Measurements from ENCODE around the gene ARSG. TPM values are rescaled to one million over a fixed set of nuclear protein-coding genes. Genes with fewer than 3 reads are reported as not detected.

The ARSG gene
- total and polyA plus RNA-seq, 2 donors (not counting 3 experiments of a cell fraction or from before 2014, with no cell fraction given), result 3.9 to 7.0 TPM

DNA sequence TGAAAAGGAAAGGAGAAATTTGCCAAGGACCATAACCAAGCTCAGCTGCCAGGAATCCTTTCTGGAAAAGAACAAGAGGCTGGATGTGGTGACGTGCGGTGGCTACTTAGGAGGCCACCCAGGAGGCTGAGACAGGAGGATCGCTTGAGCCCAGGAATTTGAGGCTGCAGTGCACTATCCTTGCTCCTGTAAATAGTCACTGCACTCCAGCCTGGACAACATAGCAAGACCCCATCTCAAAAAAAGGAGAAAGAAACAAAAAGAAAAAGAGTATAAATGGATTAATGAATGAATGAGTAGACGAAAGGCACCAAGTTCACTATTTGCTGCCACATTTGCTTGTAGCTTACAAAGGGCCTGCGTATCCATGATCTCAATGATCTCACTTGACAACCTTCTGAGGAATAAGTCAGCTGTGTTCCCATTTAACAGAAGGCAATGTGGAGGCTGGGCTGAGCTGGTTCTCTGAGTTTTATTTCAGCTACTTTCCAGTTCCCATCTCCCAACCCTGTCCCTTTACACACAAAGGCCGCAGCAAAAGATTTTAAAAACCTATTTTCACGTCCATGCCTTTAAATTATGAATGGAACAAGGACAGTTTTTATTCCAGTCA is 29.8 kb downstream of the ARSG start:
- no peak overlapping the region for H3K9ac ChIP-seq (replicated peaks; ENCODE audit: extremely low read depth, insufficient read depth, low read length)
- no peak overlapping the region for H3K4me3 ChIP-seq (replicated peaks in 1 of 3; ENCODE audit: insufficient read depth in 1 of 3, low read depth in 1 of 3, low read length in 3 of 3)
- H4K20me1 ChIP-seq (replicated peaks; ENCODE audit: control insufficient read depth, extremely low read depth, insufficient read depth, low read length), result no peaks in the 10 kb centered on the region
- POLR2A ChIA-PET, result no interaction called here
- H3K4me2 ChIP-seq (ENCODE audit: insufficient read depth, low read length), result no peak overlapping the region
- no peak for FAIRE-seq
- intact Hi-C loops (cut with micrococcal nuclease) (no loop called here), dilution Hi-C loops (cut with MboI; ENCODE audit: extremely low pct_ligation_motif_present, low sequenced_read_pairs) (no loop called here)
- CTCF ChIA-PET, result interaction anchor here (1.6 kb wide), 1 partner anchor 16 kb away, joined by 3 read pairs; no protein-coding TSS in a partner anchor
- TF ChIP-seq, protein P1, sequence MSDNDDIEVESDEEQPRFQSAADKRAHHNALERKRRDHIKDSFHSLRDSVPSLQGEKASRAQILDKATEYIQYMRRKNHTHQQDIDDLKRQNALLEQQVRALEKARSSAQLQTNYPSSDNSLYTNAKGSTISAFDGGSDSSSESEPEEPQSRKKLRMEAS (IDR thresholded peaks at IDR 0.05; ENCODE audit: insufficient read depth, insufficient read length), result no peak
- TF ChIP-seq POLR2A (IDR thresholded peaks at IDR 0.05; ENCODE audit: low read depth, low read length) (no peak), JUN (IDR thresholded peaks at IDR 0.05; ENCODE audit: borderline replicate concordance, insufficient read depth, insufficient read length, low read depth) (no peak), GATA2 (IDR thresholded peaks at IDR 0.05; ENCODE audit: insufficient read depth, insufficient read length, low read depth, low read length) (no peak), FOS (IDR thresholded peaks at IDR 0.05; ENCODE audit: borderline replicate concordance, insufficient read depth, low read length) (no peak), MYC (IDR thresholded peaks at IDR 0.05; ENCODE audit: low read depth, low read length) (no peak), EZH2 (IDR thresholded peaks at IDR 0.05; ENCODE audit: borderline replicate concordance, low read depth, low read length, severe bottlenecking) (no peak), POLR2AphosphoS5 (IDR thresholded peaks at IDR 0.05; ENCODE audit: insufficient read depth, low read depth, low read length) (no peak)
- TF ChIP-seq, protein P2, sequence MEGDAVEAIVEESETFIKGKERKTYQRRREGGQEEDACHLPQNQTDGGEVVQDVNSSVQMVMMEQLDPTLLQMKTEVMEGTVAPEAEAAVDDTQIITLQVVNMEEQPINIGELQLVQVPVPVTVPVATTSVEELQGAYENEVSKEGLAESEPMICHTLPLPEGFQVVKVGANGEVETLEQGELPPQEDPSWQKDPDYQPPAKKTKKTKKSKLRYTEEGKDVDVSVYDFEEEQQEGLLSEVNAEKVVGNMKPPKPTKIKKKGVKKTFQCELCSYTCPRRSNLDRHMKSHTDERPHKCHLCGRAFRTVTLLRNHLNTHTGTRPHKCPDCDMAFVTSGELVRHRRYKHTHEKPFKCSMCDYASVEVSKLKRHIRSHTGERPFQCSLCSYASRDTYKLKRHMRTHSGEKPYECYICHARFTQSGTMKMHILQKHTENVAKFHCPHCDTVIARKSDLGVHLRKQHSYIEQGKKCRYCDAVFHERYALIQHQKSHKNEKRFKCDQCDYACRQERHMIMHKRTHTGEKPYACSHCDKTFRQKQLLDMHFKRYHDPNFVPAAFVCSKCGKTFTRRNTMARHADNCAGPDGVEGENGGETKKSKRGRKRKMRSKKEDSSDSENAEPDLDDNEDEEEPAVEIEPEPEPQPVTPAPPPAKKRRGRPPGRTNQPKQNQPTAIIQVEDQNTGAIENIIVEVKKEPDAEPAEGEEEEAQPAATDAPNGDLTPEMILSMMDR (IDR thresholded peaks at IDR 0.05; ENCODE audit: extremely low read depth in 1 of 2, insufficient read depth in 1 of 2, low read depth in 1 of 2, low read length in 2 of 2), result no peak
- no peaks in the 10 kb centered on the region for H3K4me1 ChIP-seq (ENCODE audit: control insufficient read depth, extremely low read depth, insufficient read depth, low read length)
- no peaks in the 10 kb centered on the region for H3K9me3 ChIP-seq (replicated peaks; ENCODE audit: control insufficient read depth, insufficient read depth, low read length)
- BruUV-seq (replicated peaks), result no TSS peak
- H3K79me2 ChIP-seq (ENCODE audit: control insufficient read depth, insufficient read depth, low read length), result no peaks in the 10 kb centered on the region
- H3K36me3 ChIP-seq (ENCODE audit: control insufficient read depth in 2 of 2, extremely low read depth in 1 of 2, insufficient read depth in 2 of 2, low read length in 2 of 2), result no peaks in the 10 kb centered on the region
- H3K27ac ChIP-seq (ENCODE audit: insufficient read depth, low read depth, low read length), result no peak overlapping the region
- no peaks in the 10 kb centered on the region for H3K9me1 ChIP-seq (replicated peaks; ENCODE audit: control insufficient read depth, extremely low read depth, insufficient read depth, low read length)
- DNase-seq (ENCODE audit: low read depth, low spot score), result no peak
- H2AFZ ChIP-seq (ENCODE audit: low read depth, low read length), result no peak overlapping the region
- H3K27me3 ChIP-seq (ENCODE audit: control insufficient read depth in 2 of 2, insufficient read depth in 2 of 2, low read length in 2 of 2), result no peaks in the 10 kb centered on the region
